ENCODE results near the gene KIAA1217.

Gene KIAA1217

GRCh38 chr10:24207781-24208611, 942 bp upstream of the KIAA1217 start:
- no peak for DNase-seq

- DNase-seq, result no peak
Measured at GRCh38 chr10:24209432-24209771, 464 bp downstream of the KIAA1217 start.

GRCh38 chr10:24209946-24210491, 1.1 kb downstream of the KIAA1217 start:
- DNase-seq, result no peak

- no peak for DNase-seq
Measured at GRCh38 chr10:24210501-24210900, 1.6 kb downstream of the KIAA1217 start.

- no peak for DNase-seq
Measured at GRCh38 chr10:24213266-24213665, 4.3 kb downstream of the KIAA1217 start.

- DNase-seq, result no peak
Measured at GRCh38 chr10:24213881-24214280, 4.9 kb downstream of the KIAA1217 start.

- DNase-seq, result no peak
Measured at GRCh38 chr10:24214762-24215161, 5.8 kb downstream of the KIAA1217 start.

GRCh38 chr10:24215196-24215595, 6.3 kb downstream of the KIAA1217 start:
- DNase-seq, result no peak

GRCh38 chr10:24215603-24216002, 6.7 kb downstream of the KIAA1217 start:
- DNase-seq, result no peak

- no peak for DNase-seq
Measured at GRCh38 chr10:24219963-24220362, 11.0 kb downstream of the KIAA1217 start.

- DNase-seq, result no peak
Measured at GRCh38 chr10:24223341-24223740, 14.4 kb downstream of the KIAA1217 start.

GRCh38 chr10:24223953-24224352, 15.0 kb downstream of the KIAA1217 start:
- DNase-seq, result no peak

- no peak for DNase-seq
Measured at GRCh38 chr10:24228642-24229041, 19.7 kb downstream of the KIAA1217 start.

- DNase-seq, result no peak
Measured at GRCh38 chr10:24229909-24230308, 21.0 kb downstream of the KIAA1217 start.

GRCh38 chr10:24231200-24231599, 22.3 kb downstream of the KIAA1217 start:
- no peak for DNase-seq

GRCh38 chr10:24234784-24235183, 25.8 kb downstream of the KIAA1217 start:
- DNase-seq, result no peak

- DNase-seq, result no peak
Measured at GRCh38 chr10:24235471-24235870, 26.5 kb downstream of the KIAA1217 start.

- DNase-seq, result no peak
Measured at GRCh38 chr10:24237801-24238395, 29.0 kb downstream of the KIAA1217 start.

GRCh38 chr10:24238519-24239247, 29.7 kb downstream of the KIAA1217 start:
- DNase-seq, result no peak

GRCh38 chr10:24239289-24240040, 30.5 kb downstream of the KIAA1217 start:
- no peak for DNase-seq

- no peak for DNase-seq
Measured at GRCh38 chr10:24240041-24240751, 31.3 kb downstream of the KIAA1217 start.

GRCh38 chr10:24241536-24242040, 32.6 kb downstream of the KIAA1217 start:
- DNase-seq, result no peak
